DMS153 treated with DMSO at 0.1 percent for 48 hours (cell line): ENCODE data around the gene DEDD2.

Source experiments
- DNase-seq: peaks from one replicate; lab custom pipeline; 2025; ENCODE audit not compliant: unreplicated experiment; lab: John Stamatoyannopoulos, UW

DEDD2 gene

DNA sequence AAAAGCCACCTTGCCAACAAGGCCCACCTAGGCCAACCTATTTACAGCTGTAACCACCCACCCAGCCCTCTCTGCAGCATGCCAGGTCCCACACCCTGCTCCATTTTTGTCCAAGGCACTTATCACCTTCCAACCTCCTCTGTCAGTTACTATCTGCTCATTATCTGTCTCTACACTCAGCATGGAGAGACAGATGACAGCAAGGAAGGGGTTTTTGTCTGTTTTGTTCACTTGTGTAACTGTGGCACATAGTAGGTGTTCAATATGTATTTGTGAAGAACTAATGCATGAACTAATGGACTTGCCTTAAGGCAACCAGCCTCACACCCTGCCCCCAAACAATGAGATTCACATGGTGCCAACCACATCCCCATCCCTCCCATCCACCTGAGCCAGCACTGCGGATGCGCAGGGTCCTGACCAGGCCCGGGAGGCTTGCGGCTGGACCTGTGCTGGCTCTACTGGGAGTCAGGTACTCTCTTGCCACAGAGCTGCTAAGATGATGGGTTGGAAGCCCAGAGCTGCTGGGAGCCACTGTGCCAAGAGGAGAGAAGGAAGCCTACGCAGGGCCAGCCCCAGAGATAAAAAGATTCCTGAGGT is 17.3 kb downstream of the DEDD2 start:
- DNase-seq: no peak

GRCh38 chr19:42199440-42200115 is 17.9 kb downstream of the DEDD2 start:
- peak; percentile 28 for DNase-seq

GRCh38 chr19:42198676-42199439 is 18.6 kb downstream of the DEDD2 start:
- DNase-seq: no peak

DNA sequence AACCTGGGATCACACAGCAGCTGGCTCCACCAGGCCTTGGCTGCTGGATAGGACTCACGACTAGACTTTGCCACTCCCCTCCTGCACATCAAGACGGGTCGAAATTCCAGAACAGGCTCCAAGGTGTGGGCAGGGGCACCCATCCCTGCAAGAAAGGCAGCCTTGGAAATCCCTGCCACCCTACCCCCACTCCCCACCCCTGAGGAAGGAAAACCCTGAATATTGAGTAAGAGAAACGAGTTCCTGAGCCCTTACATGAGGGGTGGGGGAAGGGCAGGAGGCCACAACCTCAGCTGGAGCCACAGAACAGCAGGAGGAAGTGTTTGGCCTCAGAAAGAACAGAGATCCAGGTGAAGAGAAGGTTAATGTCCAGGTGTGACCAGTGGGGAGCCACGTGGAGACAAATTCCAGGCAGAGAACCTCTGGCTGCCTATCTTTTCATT is 20.1 kb downstream of the DEDD2 start:
- no peak for DNase-seq

GRCh38 chr19:42196011-42197001 is 21.2 kb downstream of the DEDD2 start:
- DNase-seq: no peak

DNA sequence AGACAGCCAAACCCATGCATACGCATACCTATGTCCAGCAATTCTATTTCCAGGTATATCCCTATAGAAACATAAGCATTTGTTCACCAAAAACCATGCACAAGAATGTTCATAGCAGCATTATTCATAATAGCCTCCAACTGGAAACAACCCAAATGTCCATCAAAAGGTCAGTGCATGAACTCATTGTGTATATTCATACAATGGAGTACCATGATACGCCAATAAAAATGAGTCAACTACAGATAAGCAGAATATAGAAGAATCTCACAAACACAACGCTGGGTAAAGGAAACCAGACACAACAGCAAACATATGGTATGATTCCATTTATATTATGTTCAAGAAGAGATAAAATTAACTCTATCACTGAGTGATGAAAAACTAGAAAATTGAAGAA is 23.8 kb downstream of the DEDD2 start:
- DNase-seq: no peak

GRCh38 chr19:42193294-42193693 is 24.2 kb downstream of the DEDD2 start:
- DNase-seq: no peak

GRCh38 chr19:42191855-42192254 is 25.6 kb downstream of the DEDD2 start:
- peak; percentile 96 for DNase-seq

DNA sequence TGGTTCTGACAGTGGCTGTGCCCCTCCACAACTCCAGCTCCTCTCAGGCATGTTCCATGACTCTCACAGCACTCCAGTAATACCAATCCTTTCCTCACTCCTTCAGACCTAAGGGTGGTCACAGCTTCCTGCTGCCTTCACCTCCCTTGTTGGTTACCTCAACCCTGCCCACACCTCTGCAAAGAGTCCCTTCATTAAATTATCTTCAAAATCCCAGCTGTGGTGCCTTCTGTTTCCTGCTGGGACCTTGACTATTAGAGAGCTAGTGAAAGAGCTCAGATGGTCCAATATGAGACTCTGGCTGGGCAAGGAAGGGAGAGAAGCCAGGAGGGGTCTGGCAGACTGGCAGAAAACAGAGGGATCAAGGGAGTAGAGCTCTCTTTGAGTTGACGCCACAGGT is 26.1 kb downstream of the DEDD2 start:
- DNase-seq: no peak

- no peak for DNase-seq
Measured at GRCh38 chr19:42189133-42189532, 28.3 kb downstream of the DEDD2 start.

DNA sequence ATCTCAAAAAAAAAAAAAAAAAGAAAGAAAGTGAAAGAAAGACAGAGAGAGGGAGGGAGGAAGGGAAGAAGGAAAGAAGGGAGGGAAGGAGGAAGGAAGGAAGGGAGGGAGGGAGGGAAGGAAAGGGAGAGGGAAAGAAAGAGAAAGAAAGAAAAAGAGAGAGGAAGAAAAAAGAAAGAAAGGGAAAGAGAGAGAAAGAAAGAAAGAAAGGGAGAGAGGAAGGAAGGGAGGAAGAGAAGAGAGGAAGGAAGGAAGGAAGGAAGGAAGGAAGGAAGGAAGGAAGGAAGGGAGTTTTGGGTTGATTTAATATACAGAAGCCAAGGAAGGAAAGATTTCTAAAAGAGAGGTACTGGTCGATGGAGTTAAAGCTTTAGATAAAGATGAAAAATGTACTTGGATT is 28.8 kb downstream of the DEDD2 start:
- DNase-seq: no peak

DNA sequence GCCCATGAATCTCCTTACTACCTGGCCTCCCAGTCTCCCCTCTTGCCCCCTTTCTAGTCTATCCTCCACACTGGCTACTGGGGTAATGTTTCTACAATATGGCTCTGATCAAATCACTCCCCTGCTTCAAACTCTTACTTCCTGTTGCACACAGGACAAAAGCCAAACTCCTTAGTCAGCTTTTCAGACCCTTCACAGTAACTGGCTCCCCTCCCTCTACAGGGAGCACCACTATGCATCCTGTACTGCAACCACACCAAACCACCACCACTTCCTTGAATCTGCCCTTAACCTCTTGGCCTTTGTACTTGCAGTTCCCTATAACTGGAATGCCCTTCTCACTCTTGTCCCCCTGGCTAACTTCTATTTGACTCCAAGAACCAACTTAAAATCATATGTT is 32.2 kb downstream of the DEDD2 start:
- peak; percentile 28 for DNase-seq

- peak; percentile 92 for DNase-seq
Measured at GRCh38 chr19:42184401-42184861, 33.0 kb downstream of the DEDD2 start.

DNA sequence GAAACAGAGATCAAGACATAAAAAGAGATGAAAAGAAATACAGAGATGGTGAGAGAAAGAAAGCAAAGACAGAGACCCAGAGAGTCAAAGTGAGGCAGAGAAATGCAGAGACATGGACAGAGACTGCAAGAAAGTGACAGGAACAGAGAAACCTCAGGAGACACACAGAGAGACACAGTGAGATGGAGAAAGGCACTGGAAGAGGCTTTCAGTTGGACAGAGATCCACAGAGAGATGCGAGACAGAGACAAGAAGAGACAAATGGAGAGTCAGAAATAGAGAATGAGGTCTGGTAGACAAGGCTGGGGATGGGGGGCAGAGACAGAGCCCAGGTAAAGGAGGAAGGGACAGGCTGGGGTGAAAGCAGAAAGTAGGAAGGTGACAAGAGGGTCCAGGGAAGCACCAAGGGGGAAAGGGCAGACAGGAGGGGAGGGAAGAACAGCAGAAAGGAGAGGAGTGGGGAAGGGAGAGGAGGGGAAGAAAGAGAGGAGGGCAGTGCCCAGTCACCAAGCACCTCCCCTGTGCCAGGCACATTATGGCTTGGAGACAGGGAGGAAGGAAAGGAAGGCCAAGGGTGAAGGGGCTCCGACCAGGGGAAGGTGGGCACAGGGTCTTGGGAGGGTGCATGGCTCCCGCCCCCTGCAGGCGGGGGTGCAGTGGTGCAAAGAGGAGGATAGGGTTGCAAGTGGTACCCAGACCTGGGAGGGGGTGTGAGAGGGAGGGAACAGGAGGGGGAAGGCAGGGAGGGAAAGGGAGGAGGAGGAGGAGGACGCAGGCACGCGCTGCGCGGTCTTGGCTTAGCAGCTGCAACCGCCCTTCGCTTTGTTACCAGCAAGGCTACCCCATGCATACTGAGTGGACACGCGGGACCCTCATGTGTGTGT is 38.4 kb downstream of the DEDD2 start:
- DNase-seq: no peak

DNA sequence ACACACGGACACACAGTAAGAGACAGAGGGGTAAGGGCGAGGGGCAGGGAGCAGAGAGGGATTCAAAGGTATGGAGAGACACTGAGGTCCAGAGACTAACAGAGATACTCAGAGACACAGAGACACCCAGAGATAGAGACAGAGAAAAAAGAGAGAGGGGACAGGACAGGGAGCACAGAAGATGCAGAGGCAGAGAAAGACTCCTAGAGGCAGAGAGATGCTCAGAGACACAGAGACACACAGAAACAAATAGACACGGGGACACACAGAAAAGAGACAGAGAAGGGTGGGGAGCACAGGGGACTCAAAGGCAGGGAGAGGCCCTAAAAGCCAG is 39.8 kb downstream of the DEDD2 start:
- DNase-seq: no peak

GRCh38 chr19:42176990-42177685 is 40.3 kb downstream of the DEDD2 start:
- peak; percentile 95 for DNase-seq

DNA sequence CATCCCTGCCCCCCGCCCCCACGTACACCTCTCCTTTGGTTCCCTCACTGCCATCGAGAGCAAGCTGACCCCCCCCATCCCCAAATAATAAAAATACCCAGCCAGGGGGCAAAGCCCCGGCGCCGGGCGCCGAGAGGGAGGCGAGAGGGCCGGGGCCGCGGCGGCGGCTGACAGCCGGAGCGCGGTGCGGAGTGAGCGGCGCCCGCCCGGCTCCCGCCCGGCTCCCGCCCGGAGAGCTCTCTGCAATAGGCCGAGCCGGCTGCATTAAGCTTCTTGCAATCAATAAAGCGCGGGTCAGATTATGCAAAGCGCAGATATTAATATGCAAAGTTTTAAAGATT is 40.9 kb downstream of the DEDD2 start:
- peak; percentile 95 for DNase-seq

DNA sequence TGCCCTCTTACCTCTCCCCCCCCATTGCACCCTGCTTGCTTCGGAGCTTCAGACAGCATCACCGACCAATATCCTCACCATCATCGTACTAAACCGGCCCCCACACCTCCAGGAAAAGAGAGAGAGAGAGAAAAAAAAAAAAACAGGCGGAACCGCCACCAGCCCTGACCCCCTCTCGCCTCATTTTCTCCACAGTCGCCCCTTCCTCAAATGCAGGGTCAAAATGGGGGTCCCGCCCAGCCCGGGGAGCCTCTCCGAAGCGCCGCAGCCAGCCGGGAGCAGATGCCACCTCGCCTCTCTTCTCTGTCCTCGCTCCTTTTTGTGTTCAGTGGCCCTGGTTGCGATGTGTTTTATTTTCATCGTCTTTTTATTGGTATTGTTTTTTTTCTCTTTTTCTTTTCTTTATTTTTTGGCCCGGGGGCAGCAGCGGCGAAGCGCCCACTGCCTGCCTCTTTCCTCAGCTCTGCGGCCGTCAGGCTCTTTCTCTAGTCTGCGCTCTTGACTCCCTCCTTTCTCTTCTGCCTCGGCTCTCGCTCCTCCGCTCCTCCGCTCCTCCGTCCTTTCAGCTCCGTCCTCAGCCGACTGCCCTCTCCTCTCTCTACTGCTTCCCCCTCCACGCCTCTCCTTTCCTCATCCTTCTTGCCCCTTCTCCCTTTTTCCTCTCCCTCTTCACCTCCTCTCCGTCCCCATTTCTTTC is 41.4 kb downstream of the DEDD2 start:
- no peak for DNase-seq
